ENCODE data around the gene OPCML. TPM values are rescaled to one million over a fixed set of nuclear protein-coding genes. Genes with fewer than 3 reads are reported as not detected.

Gene OPCML
- total RNA-seq, 4 donors from 2014 or later = 0.33 TPM; not detected in 3

GRCh38 chr11:132976115-132976514 is 556.2 kb downstream of the OPCML start:
- Histone ChIP-seq H3K27me3 (no peaks in the 10 kb centered on the region), H3K9me3 (no peaks in the 10 kb centered on the region), H3K36me3 (no peaks in the 10 kb centered on the region), H3K27ac (no peak overlapping the region), H3K4me1 (no peaks in the 10 kb centered on the region), H3K4me3 (replicated peaks in 1 of 3) (no peak overlapping the region)
- intact Hi-C loops (cut with DNase I) = no loop called here
- 78 to 83% methylated on average over 5 of the region's 5 CpGs for WGBS, 2 donors
- DNase-seq = no peak
- TF ChIP-seq CTCF (IDR thresholded peaks at IDR 0.05) (no peak), POLR2A (IDR thresholded peaks at IDR 0.05) (no peak)

- no peak overlapping the region for H3K27ac ChIP-seq
- no peaks in the 10 kb centered on the region for H3K27me3 ChIP-seq
- DNase-seq = no peak
- intact Hi-C loops (cut with DNase I) = no loop called here
- WGBS, 2 donors = 56 to 60% methylated on average over 6 of the region's 6 CpGs
- no peaks in the 10 kb centered on the region for H3K9me3 ChIP-seq
- no peaks in the 10 kb centered on the region for H3K4me1 ChIP-seq
- H3K4me3 ChIP-seq (replicated peaks in 1 of 3) = no peak overlapping the region
- H3K36me3 ChIP-seq = no peaks in the 10 kb centered on the region
- TF ChIP-seq CTCF (IDR thresholded peaks at IDR 0.05) (no peak), POLR2A (IDR thresholded peaks at IDR 0.05) (no peak)
Measured at GRCh38 chr11:132973686-132974085, 558.6 kb downstream of the OPCML start.

GRCh38 chr11:132972565-132972964 is 559.7 kb downstream of the OPCML start:
- H3K4me3 ChIP-seq (replicated peaks in 1 of 3) = no peak overlapping the region
- H3K27me3 ChIP-seq = no peaks in the 10 kb centered on the region
- H3K9me3 ChIP-seq = no peaks in the 10 kb centered on the region
- no peak overlapping the region for H3K27ac ChIP-seq
- WGBS, 2 donors = 58 to 66% methylated on average over 3 of the region's 3 CpGs
- intact Hi-C loops (cut with DNase I) = no loop called here
- TF ChIP-seq POLR2A (IDR thresholded peaks at IDR 0.05) = no peak
- no peak for TF ChIP-seq CTCF (IDR thresholded peaks at IDR 0.05)
- H3K36me3 ChIP-seq = no peaks in the 10 kb centered on the region
- DNase-seq = no peak
- H3K4me1 ChIP-seq = no peaks in the 10 kb centered on the region

GRCh38 chr11:132971351-132971750 is 561.0 kb downstream of the OPCML start:
- TF ChIP-seq CTCF (IDR thresholded peaks at IDR 0.05) (no peak), POLR2A (IDR thresholded peaks at IDR 0.05) (no peak)
- Histone ChIP-seq H3K27me3 (no peaks in the 10 kb centered on the region), H3K4me3 (replicated peaks in 1 of 3) (no peak overlapping the region), H3K27ac (no peak overlapping the region), H3K9me3 (no peaks in the 10 kb centered on the region), H3K36me3 (no peaks in the 10 kb centered on the region), H3K4me1 (no peaks in the 10 kb centered on the region)
- intact Hi-C loops (cut with DNase I) = no loop called here
- 79 to 80% methylated on average over 4 of the region's 4 CpGs for WGBS, 2 donors
- DNase-seq = no peak

GRCh38 chr11:132969892-132970291 is 562.4 kb downstream of the OPCML start:
- no peak overlapping the region for H3K27ac ChIP-seq
- no peak for DNase-seq
- H3K4me3 ChIP-seq (replicated peaks in 1 of 3) = no peak overlapping the region
- intact Hi-C loops (cut with DNase I) = no loop called here
- no peaks in the 10 kb centered on the region for H3K36me3 ChIP-seq
- no peaks in the 10 kb centered on the region for H3K9me3 ChIP-seq
- no peak for TF ChIP-seq POLR2A (IDR thresholded peaks at IDR 0.05)
- no peak for TF ChIP-seq CTCF (IDR thresholded peaks at IDR 0.05)
- WGBS, 2 donors = 80% methylated on average over 4 of the region's 4 CpGs
- H3K27me3 ChIP-seq = no peaks in the 10 kb centered on the region
- H3K4me1 ChIP-seq = no peaks in the 10 kb centered on the region
